HepG2 (cell line): Measurements from ENCODE around the gene LIMA1. TPM values are rescaled to one million over a fixed set of nuclear protein-coding genes. Genes with fewer than 3 reads are reported as not detected.

Source experiments
- CCDC6 ChIP-seq: sonication (generic); formaldehyde crosslinking; IDR thresholded peaks from 2 replicates; pipeline ENCODE4 v1.8.1; 2022; ENCODE audit warnings: mild to moderate bottlenecking, missing genetic modification reagents, moderate library complexity
- GATAD2A ChIP-seq: IDR thresholded peaks from 2 replicates; pipeline ENCODE4 v1.6.1; 2016
- HMG20A ChIP-seq: IDR thresholded peaks from 2 replicates; pipeline ENCODE4 v1.6.1; 2016; ENCODE audit warnings: borderline replicate concordance
- HNF4G ChIP-seq, 2 experiments: sonication (generic) in 1 of 2; formaldehyde crosslinking in 1 of 2; IDR thresholded peaks; 2 replicates each; pipeline versions ENCODE4 v1.4.0 to v1.6.1; 2011 to 2020; ENCODE audit warnings: borderline replicate concordance in 2 of 2, low read depth in 2 of 2, mild to moderate bottlenecking in 2 of 2, low read length in 1 of 2, missing genetic modification reagents in 1 of 2, moderate library complexity in 1 of 2
- MED1 ChIP-seq: sonication (generic); formaldehyde crosslinking; IDR thresholded peaks from 2 replicates; pipeline ENCODE4 v1.4.0; 2020; ENCODE audit warnings: missing genetic modification reagents
- MEF2D ChIP-seq: sonication (generic); formaldehyde crosslinking; IDR thresholded peaks from 2 replicates; pipeline ENCODE4 v1.5.1; 2020; ENCODE audit warnings: mild to moderate bottlenecking, missing genetic modification reagents
- MLLT10 ChIP-seq: sonication (generic); formaldehyde crosslinking; IDR thresholded peaks from 2 replicates; pipeline ENCODE4 v1.4.0; 2020; ENCODE audit warnings: missing genetic modification reagents
- NFRKB ChIP-seq: fragments of 450-650 bp; IDR thresholded peaks from 2 replicates; pipeline ENCODE4 v1.6.1; 2017
- PHF21A ChIP-seq: sonication (generic); formaldehyde crosslinking; IDR thresholded peaks from 2 replicates; pipeline ENCODE4 v1.5.0; 2020; ENCODE audit warnings: mild to moderate bottlenecking, missing genetic modification reagents
- SOX13 ChIP-seq, 3 experiments: fragments of 450-650 bp in 1 of 3; sonication (generic) in 1 of 3; formaldehyde crosslinking in 1 of 3; IDR thresholded peaks in 2 of 3; conservative IDR thresholded peaks in 1 of 3; 2 replicates each; pipeline versions ENCODE4 v1.5.0 to v1.6.1; 2016 to 2020; ENCODE audit warnings: antibody characterized with exemption in 1 of 3, mild to moderate bottlenecking in 1 of 3, missing compliant biosample characterization in 1 of 3, missing genetic modification reagents in 1 of 3, moderate library complexity in 1 of 3
- SOX6 ChIP-seq, 2 experiments: fragments of 450-650 bp in 1 of 2; sonication (generic) in 1 of 2; formaldehyde crosslinking in 1 of 2; IDR thresholded peaks; 2 replicates each; pipeline versions ENCODE4 v1.4.0 to v1.6.1; 2017 to 2020; ENCODE audit warnings: antibody characterized with exemption in 1 of 2, mild to moderate bottlenecking in 1 of 2, missing genetic modification reagents in 1 of 2
- ZBTB8A ChIP-seq: sonication (generic); formaldehyde crosslinking; IDR thresholded peaks from 2 replicates; pipeline ENCODE4 v1.4.0; 2020; ENCODE audit warnings: mild to moderate bottlenecking, low read depth, missing genetic modification reagents, borderline replicate concordance
- ZNF562 ChIP-seq: sonication (generic); formaldehyde crosslinking; IDR thresholded peaks from 2 replicates; pipeline ENCODE4 v1.8.0; 2022; ENCODE audit warnings: missing genetic modification reagents, borderline replicate concordance
- polyA plus RNA-seq, 8 experiments: library from polyadenylated mRNA; depleted of rRNA in 3 of 8; stranded (reverse) in 7 of 8; unstranded in 1 of 8; fragments of >200 nt; fragmentation: Illumina TruSeq in 4 of 8; extraction: Trizol in 4 of 8; gene quantifications; 2 replicates each; pipeline versions ENCODE4 v1.2.1 to v1.2.3, GENCODE V29; 2011 to 2016; ENCODE audit warnings: low read depth in 4 of 8, missing spikeins in 1 of 8, mixed read lengths in 1 of 8; ENCODE audit not compliant: insufficient read depth in 1 of 8
- total RNA-seq, 5 experiments: library from RNA; depleted of rRNA; stranded (reverse); fragments of >200 nt; fragmentation: Illumina TruSeq; extraction: Trizol; gene quantifications; 2 replicates each; pipeline ENCODE4 v1.2.3, GENCODE V29; 2016; ENCODE audit warnings: low read depth in 1 of 5
- TF ChIP-seq, protein P1 (sequence below): IDR thresholded peaks from 2 replicates; pipeline ENCODE4 v1.6.1; 2016; ENCODE audit warnings: missing genetic modification reagents, missing compliant biosample characterization
- TF ChIP-seq, protein P2 (sequence below): IDR thresholded peaks from 2 replicates; pipeline ENCODE4 v1.6.1; 2012; ENCODE audit warnings: low read depth, low read length, improper control_type of control experiment
- TF ChIP-seq, protein P3 (sequence below): sonication (generic); formaldehyde crosslinking; IDR thresholded peaks from 2 replicates; pipeline ENCODE4 v1.4.0; 2020; ENCODE audit warnings: missing genetic modification reagents
- TF ChIP-seq, protein P4 (sequence below): sonication (generic); formaldehyde crosslinking; IDR thresholded peaks from 2 replicates; pipeline ENCODE4 v1.8.0; 2022; ENCODE audit warnings: missing genetic modification reagents, low read depth, mild to moderate bottlenecking, borderline replicate concordance
- TF ChIP-seq, protein P5 (sequence below): IDR thresholded peaks from 2 replicates; pipeline ENCODE4 v1.6.1; 2016; ENCODE audit warnings: low read depth
- TF ChIP-seq, protein P6 (sequence below): sonication (generic); formaldehyde crosslinking; conservative IDR thresholded peaks from 2 replicates; pipeline ENCODE4 v1.4.0; 2020; ENCODE audit warnings: mild to moderate bottlenecking, missing genetic modification reagents, moderate library complexity

LIMA1 gene
- total and polyA plus RNA-seq, 2 of the 13 experiments (the other 11 are each of a cell fraction or from before 2014, with no cell fraction given): 13.0 to 19.8 TPM

DNA sequence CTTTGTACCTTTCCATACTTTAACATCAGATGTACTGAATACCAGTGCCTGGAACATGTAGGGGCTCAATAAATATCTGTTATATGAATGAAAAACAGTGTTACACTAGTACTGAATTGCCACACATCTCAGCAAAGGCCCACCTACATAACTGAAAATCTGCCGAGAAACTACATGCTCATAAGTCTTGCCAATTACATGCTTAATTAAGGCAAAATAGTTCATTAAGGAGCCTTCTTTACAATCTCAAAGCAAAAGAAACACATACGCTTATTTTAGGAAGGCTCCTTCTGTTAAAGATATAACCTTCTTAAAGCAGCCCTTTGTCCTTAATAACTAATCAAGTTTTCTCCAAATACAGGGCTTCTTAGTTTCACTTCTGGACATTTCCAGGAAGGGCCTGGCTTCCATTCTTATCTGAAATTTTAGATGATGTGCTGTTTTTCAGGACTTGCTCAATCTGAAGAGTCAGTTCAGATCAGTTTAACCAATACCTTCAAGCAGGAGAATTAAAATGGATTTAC lies 11.5 kb downstream of the LIMA1 start (continued):
- TF ChIP-seq, protein P1, sequence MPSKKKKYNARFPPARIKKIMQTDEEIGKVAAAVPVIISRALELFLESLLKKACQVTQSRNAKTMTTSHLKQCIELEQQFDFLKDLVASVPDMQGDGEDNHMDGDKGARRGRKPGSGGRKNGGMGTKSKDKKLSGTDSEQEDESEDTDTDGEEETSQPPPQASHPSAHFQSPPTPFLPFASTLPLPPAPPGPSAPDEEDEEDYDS: peak; percentile 47; the same call in 1 of the 2 replicates
- TF ChIP-seq MED1 (CRISPR knock-in tag): peak; percentile 59
- TF ChIP-seq, protein P2, sequence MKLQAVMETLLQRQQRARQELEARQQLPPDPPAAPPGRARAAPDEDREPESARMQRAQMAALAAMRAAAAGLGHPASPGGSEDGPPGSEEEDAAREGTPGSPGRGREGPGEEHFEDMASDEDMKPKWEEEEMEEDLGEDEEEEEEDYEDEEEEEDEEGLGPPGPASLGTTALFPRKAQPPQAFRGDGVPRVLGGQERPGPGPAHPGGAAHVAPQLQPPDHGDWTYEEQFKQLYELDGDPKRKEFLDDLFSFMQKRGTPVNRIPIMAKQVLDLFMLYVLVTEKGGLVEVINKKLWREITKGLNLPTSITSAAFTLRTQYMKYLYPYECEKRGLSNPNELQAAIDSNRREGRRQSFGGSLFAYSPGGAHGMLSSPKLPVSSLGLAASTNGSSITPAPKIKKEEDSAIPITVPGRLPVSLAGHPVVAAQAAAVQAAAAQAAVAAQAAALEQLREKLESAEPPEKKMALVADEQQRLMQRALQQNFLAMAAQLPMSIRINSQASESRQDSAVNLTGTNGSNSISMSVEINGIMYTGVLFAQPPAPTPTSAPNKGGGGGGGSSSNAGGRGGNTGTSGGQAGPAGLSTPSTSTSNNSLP: peak; percentile 85
- TF ChIP-seq SOX6 (IDR thresholded peaks at IDR 0.05): no peak
- peak; percentile 29; the same call in 1 of the 2 replicates for TF ChIP-seq SOX6 (CRISPR knock-in tag; IDR thresholded peaks at IDR 0.05)
- TF ChIP-seq HMG20A: 0 out of 2 replicates have a peak, but pooled peaks have one; percentile 23
- TF ChIP-seq, protein P3, sequence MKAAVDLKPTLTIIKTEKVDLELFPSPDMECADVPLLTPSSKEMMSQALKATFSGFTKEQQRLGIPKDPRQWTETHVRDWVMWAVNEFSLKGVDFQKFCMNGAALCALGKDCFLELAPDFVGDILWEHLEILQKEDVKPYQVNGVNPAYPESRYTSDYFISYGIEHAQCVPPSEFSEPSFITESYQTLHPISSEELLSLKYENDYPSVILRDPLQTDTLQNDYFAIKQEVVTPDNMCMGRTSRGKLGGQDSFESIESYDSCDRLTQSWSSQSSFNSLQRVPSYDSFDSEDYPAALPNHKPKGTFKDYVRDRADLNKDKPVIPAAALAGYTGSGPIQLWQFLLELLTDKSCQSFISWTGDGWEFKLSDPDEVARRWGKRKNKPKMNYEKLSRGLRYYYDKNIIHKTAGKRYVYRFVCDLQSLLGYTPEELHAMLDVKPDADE: no peak
- TF ChIP-seq, protein P4, sequence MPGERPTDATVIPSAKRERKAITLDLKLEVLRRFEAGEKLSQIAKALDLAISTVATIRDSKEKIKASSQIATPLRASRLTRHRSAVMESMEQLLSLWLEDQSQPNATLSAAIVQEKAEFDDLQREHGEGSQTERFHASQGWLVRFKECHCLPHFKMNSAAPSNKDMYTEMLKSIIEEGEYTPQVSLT: no peak
- TF ChIP-seq GATAD2A (CRISPR knock-in tag): peak; percentile 76
- no peak for TF ChIP-seq ZNF562 (CRISPR knock-in tag)
- TF ChIP-seq MEF2D (CRISPR knock-in tag): no peak
- TF ChIP-seq MLLT10: no peak
- 0 out of 2 replicates have a peak, but pooled peaks have one; percentile 18 for TF ChIP-seq PHF21A (CRISPR knock-in tag)
- peak; percentile 68; the same call in 1 of the 2 replicates for TF ChIP-seq HNF4G (IDR thresholded peaks at IDR 0.05; ENCODE audit: borderline replicate concordance, low read depth, low read length)
- no peak; the same call in 1 of the 2 replicates for TF ChIP-seq HNF4G (CRISPR knock-in tag; IDR thresholded peaks at IDR 0.05; ENCODE audit: borderline replicate concordance, low read depth)
- 0 out of 2 replicates have a peak, but pooled peaks have one; percentile 43 for TF ChIP-seq CCDC6 (CRISPR knock-in tag)
- TF ChIP-seq, protein P5, sequence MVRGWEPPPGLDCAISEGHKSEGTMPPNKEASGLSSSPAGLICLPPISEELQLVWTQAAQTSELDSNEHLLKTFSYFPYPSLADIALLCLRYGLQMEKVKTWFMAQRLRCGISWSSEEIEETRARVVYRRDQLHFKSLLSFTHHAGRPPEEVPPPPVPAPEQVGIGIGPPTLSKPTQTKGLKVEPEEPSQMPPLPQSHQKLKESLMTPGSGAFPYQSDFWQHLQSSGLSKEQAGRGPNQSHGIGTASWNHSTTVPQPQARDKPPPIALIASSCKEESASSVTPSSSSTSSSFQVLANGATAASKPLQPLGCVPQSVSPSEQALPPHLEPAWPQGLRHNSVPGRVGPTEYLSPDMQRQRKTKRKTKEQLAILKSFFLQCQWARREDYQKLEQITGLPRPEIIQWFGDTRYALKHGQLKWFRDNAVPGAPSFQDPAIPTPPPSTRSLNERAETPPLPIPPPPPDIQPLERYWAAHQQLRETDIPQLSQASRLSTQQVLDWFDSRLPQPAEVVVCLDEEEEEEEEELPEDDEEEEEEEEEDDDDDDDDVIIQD: 0 out of 2 replicates have a peak, but pooled peaks have one; percentile 46
- no peak for TF ChIP-seq ZBTB8A
- TF ChIP-seq, protein P6, sequence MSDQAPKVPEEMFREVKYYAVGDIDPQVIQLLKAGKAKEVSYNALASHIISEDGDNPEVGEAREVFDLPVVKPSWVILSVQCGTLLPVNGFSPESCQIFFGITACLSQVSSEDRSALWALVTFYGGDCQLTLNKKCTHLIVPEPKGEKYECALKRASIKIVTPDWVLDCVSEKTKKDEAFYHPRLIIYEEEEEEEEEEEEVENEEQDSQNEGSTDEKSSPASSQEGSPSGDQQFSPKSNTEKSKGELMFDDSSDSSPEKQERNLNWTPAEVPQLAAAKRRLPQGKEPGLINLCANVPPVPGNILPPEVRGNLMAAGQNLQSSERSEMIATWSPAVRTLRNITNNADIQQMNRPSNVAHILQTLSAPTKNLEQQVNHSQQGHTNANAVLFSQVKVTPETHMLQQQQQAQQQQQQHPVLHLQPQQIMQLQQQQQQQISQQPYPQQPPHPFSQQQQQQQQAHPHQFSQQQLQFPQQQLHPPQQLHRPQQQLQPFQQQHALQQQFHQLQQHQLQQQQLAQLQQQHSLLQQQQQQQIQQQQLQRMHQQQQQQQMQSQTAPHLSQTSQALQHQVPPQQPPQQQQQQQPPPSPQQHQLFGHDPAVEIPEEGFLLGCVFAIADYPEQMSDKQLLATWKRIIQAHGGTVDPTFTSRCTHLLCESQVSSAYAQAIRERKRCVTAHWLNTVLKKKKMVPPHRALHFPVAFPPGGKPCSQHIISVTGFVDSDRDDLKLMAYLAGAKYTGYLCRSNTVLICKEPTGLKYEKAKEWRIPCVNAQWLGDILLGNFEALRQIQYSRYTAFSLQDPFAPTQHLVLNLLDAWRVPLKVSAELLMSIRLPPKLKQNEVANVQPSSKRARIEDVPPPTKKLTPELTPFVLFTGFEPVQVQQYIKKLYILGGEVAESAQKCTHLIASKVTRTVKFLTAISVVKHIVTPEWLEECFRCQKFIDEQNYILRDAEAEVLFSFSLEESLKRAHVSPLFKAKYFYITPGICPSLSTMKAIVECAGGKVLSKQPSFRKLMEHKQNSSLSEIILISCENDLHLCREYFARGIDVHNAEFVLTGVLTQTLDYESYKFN (CRISPR knock-in tag): peak; percentile 22; the same call in 1 of the 2 replicates
- no peak for TF ChIP-seq SOX13 (IDR thresholded peaks at IDR 0.05)
- TF ChIP-seq SOX13 (CRISPR knock-in tag; conservative IDR thresholded peaks at IDR 0.05 in 1 of 2, IDR thresholded peaks at IDR 0.05 in 1 of 2): 0 out of 4 replicates have a peak, but pooled peaks of 1 of the 2 experiments have one; percentile 35
- TF ChIP-seq NFRKB: no peak
